ENCODE results near the gene RABEP1. TPM values are rescaled to one million over a fixed set of nuclear protein-coding genes. Genes with fewer than 3 reads are reported as not detected.

Gene RABEP1
- total and polyA plus RNA-seq, 9 donors: 15.1 to 48.7 (median 40.0) TPM

DNA sequence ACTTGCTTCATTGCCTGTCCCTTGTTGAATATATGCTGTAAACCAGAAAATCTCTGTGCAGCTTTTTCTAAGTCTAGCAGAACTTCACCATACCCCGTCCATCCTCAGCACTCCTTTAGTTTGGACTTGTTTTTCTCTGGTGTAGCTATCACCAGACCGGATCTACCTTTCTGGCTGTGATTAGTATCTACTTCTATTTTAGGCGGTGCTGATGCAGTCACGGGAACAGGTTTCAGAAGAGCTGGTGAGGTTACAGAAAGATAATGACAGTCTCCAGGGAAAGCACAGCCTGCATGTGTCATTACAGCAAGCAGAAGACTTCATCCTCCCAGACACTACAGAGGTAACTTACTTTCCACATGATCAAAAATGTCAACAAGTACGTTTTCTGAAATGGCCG is 91.0 kb downstream of the RABEP1 start:
- H3K36me3 ChIP-seq: no peaks in the 10 kb centered on the region
- H3K27ac ChIP-seq: no peak overlapping the region
- DNase-seq: no peak
- H3K4me3 ChIP-seq: no peak overlapping the region
- 67 to 79% (median 73%) methylated on average over 6 of the region's 6 CpGs for WGBS, 3 donors
- H3K9me3 ChIP-seq: no peaks in the 10 kb centered on the region
- no peak for TF ChIP-seq POLR2A (IDR thresholded peaks at IDR 0.05)
- TF ChIP-seq EP300 (IDR thresholded peaks at IDR 0.05): no peak
- TF ChIP-seq, protein P1, sequence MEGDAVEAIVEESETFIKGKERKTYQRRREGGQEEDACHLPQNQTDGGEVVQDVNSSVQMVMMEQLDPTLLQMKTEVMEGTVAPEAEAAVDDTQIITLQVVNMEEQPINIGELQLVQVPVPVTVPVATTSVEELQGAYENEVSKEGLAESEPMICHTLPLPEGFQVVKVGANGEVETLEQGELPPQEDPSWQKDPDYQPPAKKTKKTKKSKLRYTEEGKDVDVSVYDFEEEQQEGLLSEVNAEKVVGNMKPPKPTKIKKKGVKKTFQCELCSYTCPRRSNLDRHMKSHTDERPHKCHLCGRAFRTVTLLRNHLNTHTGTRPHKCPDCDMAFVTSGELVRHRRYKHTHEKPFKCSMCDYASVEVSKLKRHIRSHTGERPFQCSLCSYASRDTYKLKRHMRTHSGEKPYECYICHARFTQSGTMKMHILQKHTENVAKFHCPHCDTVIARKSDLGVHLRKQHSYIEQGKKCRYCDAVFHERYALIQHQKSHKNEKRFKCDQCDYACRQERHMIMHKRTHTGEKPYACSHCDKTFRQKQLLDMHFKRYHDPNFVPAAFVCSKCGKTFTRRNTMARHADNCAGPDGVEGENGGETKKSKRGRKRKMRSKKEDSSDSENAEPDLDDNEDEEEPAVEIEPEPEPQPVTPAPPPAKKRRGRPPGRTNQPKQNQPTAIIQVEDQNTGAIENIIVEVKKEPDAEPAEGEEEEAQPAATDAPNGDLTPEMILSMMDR (IDR thresholded peaks at IDR 0.05): no peak
- H3K27me3 ChIP-seq: no peaks in the 10 kb centered on the region
- intact Hi-C loops (cut with DNase I): no loop called here
- H3K4me1 ChIP-seq (ENCODE audit: insufficient read depth): no peaks in the 10 kb centered on the region

DNA sequence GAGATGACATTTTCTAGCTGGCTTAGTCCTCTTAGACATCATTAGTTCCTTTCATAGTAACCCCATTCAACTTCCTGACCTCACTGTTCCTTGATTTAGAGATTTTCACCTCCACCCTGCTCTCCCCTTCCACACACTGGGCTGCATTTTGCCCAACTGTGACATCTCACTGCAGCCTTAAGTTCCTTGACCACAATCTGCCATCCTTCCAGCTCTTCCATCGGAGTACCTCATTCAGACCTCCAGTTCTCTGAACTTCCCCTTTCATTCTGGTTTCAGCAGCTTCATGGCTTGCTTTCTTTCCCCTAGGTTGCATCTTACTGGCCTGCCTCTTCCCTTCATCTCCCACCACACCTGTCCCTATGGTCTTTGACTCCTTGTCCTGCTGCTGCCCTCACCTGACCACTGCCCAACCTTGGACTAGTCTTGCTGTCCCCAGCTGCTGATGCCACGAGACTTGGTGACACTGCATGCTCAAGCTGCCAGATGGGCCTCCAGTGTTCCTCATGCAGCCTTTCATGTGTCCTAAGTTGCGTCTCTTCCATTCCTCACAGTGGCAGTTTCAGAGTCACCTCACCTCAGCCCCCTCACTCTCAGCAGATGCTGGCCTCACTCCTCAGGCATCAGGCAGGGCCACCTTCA is 96.6 kb downstream of the RABEP1 start:
- no peak for DNase-seq
- no peaks in the 10 kb centered on the region for H3K36me3 ChIP-seq
- no peaks in the 10 kb centered on the region for H3K27me3 ChIP-seq
- no peaks in the 10 kb centered on the region for H3K4me1 ChIP-seq (ENCODE audit: insufficient read depth)
- TF ChIP-seq, protein P1 (IDR thresholded peaks at IDR 0.05): no peak
- no peak for TF ChIP-seq EP300 (IDR thresholded peaks at IDR 0.05)
- no peak for TF ChIP-seq POLR2A (IDR thresholded peaks at IDR 0.05)
- 91 to 96% (median 93%) methylated on average over 3 of the region's 3 CpGs for WGBS, 3 donors
- intact Hi-C loops (cut with DNase I): no loop called here
- H3K4me3 ChIP-seq: no peak overlapping the region
- H3K27ac ChIP-seq: no peak overlapping the region
- H3K9me3 ChIP-seq: no peaks in the 10 kb centered on the region

DNA sequence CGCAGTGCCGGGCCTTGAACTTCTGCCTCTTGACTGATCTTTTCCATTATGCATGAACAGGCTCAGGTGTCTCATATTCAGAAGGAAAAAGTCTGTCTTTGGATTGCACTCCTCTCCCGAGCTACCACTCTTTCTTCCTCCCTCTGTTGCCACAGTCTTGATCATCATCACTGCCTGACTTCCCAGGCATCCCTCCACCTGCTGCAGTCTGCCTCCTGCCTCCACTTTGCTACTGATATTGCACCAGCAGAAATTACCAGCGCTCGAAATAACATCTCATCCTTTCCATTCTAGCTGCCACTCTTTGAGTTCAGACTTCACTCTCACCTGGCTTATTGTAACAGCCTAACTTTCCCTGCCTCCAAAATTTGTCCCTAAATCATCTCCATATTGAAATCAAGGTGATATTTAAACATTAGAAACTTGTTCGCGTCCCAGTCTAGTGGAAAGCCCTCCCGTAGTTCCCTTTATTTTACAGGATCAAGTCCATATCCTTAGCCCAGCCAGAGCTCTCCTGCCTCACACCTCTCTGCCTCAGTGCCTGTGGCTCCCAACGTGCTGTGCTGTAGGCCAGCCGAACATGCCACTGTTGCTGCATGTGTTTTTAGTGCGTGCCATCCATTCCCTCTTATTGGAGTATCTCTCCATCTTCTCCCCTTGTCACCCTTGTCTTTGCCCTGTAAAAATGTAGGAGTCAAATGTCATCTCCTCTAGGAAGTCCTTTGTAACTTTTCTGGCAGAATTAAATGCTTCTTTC is 97.4 kb downstream of the RABEP1 start:
- no peak for TF ChIP-seq POLR2A (IDR thresholded peaks at IDR 0.05)
- TF ChIP-seq EP300 (IDR thresholded peaks at IDR 0.05): no peak
- TF ChIP-seq, protein P1 (IDR thresholded peaks at IDR 0.05): no peak
- H3K36me3 ChIP-seq: no peaks in the 10 kb centered on the region
- no peaks in the 10 kb centered on the region for H3K27me3 ChIP-seq
- no peak overlapping the region for H3K4me3 ChIP-seq
- intact Hi-C loops (cut with DNase I): no loop called here
- H3K4me1 ChIP-seq (ENCODE audit: insufficient read depth): no peaks in the 10 kb centered on the region
- no peaks in the 10 kb centered on the region for H3K9me3 ChIP-seq
- no peak for DNase-seq
- H3K27ac ChIP-seq: no peak overlapping the region
- 83 to 88% (median 87%) methylated on average over 11 of the region's 11 CpGs for WGBS, 3 donors

DNA sequence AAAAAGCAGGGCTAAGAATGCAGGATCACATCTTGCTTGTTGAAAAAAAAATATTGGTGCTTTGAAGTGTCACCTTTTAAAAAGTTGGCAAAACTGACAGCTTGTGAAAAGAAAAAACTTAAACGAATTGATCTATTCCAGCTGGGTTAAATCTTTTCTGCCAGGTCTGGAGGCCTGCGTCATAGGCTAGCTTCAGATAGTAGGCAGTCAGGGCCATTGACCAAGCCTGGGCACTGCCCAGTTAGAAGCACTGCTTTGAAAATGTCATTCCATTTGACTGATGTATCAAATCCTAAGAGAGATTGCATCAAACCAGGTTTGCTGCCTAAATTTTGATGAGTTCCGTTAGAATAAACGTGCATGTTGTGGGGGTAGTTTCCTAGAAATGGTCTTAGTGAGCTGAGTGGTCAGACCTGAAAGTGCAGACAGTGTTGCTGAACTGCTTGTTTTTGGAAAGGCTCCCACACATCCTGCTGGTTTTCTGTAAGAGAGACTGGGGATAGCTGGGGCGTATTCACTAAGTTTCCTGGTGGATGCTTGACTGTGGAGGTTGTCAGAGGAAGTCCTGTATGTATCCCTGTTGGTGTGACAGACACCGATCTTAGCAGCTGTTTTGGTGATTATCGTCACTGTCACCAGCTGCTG is 98.5 kb downstream of the RABEP1 start:
- no peak for TF ChIP-seq EP300 (IDR thresholded peaks at IDR 0.05)
- no peak for TF ChIP-seq POLR2A (IDR thresholded peaks at IDR 0.05)
- TF ChIP-seq, protein P1 (IDR thresholded peaks at IDR 0.05): no peak
- intact Hi-C loops (cut with DNase I): no loop called here
- WGBS, 3 donors: 55 to 67% (median 64%) methylated on average over 7 of the region's 7 CpGs
- no peak for DNase-seq
- Histone ChIP-seq H3K4me1 (ENCODE audit: insufficient read depth) (no peaks in the 10 kb centered on the region), H3K4me3 (no peak overlapping the region), H3K27me3 (no peaks in the 10 kb centered on the region), H3K36me3 (no peaks in the 10 kb centered on the region), H3K9me3 (no peaks in the 10 kb centered on the region), H3K27ac (no peak overlapping the region)

Data from ovary (tissue), 9 donors.